GM20431 (cell line): ENCODE results near the gene MAP2K5.

Experiments used
- in situ Hi-C: fragments of 300-500 bp; cut with MseI, MboI; formaldehyde crosslinking; loops from one replicate; pipeline ENCODE4 v1.15.0; 2020; ENCODE audit warnings: low sequenced_read_pairs; ENCODE audit not compliant: unreplicated experiment

MAP2K5 gene

DNA sequence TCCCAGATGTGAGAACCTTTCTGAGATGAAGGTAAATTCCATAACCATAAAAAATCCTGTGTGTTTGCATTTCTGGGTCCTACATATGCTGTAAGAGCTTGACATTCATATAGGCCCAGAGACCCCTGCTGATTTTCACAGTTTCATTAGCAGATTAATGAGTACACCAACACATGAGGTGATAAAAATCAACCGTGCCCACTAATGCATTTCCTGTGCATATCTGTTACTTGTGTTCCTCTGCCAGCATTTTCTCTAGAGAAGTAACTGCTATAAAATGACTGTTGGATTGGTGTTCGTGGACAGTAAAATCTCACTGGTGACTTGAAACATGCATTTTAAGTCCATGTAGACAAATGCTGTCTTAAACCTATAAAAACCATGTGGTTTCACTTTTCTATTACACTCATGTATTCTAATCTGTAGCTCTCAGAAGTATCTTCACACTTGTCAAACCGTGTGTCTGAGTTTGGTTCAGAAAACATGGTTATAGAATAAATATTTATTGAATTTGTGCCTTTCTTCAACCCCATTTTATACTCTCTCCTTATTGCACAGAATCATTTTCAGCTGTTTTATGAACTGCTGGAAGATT, 14.6 kb downstream of the MAP2K5 start:
- in situ Hi-C loops = no loop called here

DNA sequence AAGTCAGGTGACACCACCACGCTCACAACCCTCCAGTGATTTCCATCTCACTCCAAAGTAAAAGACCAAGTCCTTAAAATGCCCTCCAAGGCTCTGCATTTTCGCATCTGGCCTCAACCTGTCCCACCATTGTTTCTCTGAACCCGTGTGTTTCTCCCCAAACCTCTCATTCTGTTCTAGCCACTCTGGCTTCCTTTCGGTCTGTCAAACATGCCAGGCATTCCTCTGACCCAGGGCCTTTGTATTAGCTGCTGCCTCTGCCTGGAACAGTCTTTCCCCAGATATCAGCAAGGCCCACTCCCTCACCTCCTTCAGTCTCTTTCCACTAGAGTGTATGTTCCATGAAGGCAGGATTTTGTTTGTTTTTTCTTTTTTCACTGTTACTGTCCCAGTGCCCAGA, 16.0 kb downstream of the MAP2K5 start:
- in situ Hi-C loops = no loop called here

DNA sequence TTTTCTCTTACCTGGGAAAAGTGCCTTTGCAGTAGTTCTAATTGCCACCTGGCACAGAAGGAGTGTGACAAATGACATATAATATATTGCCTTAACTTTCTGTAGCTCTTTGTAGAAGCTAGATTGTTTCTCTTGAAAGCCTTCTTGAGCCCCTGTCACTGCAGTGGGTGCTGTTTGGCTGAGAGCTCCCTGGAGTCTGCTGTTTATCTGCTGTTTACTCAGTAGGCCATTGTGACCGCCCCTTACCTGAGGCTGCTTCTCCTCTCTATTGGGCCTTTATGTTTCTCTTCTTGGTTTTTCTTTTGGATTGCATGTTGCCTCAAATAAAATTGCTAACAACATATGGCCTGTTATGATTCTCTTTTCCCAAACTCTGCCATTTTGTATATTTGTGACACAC, 16.7 kb downstream of the MAP2K5 start:
- in situ Hi-C loops = no loop called here

DNA sequence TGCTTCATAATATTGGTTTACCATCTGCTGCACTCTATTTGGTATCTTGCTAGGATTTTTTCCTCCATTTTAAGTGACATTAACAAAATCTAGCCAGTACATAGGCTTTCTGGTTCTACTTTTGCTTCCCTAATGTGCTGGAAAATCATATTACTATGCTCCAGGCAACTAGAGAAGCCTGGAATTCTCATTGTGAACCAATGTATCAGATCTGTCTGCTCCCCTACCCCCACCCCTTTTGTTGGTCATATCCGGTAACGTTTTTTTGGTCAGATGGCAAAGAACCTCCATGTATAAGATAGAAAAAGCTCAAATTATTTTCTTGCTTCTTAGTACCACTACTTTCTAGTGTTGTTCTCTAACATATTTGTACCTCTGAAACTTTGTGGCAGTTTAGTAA, 17.1 kb downstream of the MAP2K5 start:
- in situ Hi-C loops = no loop called here

DNA sequence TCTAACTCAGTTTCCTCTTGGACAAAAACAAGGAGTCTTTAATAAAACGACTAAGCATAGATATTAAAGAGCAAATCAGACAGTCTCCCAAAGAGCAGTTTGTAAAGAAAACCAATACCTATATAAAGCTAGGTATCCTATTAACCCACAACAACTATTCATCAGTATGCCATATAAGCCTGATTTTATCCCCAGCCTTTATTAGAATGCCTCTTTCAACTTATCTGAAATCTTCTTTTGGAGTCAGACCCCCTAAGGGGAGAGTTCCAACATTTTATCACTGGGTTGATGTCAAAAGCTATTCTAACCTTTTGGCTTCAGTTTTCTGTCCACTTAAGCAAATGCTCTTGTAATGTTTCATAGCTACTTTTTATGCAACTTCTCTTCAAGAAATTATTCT, 17.8 kb downstream of the MAP2K5 start:
- in situ Hi-C loops = no loop called here

DNA sequence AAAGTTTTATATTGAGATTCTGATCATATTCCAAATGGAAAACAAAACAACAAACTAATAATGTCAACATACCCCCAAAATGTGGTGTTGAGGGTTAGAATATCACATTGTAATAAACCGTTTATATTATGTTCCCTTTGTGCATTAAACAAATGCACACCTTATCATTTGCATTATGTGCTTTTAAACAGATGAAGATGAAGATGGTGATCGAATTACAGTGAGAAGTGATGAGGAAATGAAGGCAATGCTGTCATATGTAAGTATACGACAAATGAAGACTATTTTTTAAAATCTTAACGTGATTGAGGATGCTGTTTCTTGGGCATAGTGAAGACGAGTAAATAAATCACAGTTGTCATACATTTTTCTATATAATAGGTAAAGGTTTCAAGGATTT, 20.6 kb downstream of the MAP2K5 start:
- in situ Hi-C loops = no loop called here

DNA sequence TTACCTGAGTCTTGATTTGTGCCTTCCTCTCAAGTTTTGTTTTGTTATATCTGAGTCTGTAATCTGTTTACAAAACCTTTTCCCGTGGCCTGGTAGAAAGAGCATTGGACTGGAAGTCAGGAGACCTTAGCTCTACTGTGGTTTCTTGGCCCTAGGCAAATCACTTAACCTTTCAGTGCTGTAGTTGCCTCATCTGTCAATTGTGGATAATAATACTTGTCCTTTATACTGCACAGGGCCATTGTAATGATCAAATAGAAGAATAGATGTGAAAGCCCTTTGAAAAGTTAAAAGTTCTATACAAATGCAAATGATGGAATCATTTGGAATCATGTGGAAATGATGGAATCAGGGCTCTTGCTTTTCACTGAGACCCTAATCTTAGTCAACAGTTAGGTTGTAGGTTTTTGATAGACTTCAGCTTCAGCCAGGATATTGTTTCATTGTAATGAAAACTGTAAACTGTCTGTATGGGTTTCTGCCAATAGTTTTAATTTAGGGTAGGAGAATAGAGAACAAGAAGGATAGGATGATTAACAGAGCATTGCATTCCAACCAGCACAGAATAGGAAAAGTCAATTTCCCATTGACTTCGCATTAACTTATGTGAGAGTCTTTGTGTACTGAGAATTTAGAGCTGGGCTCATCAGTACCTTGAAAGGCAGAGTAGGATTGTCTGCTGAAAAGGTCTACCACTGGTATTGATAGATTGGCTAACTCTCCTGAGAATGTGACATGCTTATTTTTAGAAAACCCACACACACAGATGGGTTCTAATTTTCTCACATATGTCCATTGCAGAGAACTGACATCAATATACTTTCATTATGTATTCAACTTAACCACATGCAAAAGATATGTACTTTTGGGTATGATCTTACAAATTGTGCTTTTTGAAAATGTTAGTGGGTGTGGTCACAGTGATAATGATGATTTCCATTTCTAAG, 21.8 kb downstream of the MAP2K5 start:
- in situ Hi-C loops = no loop called here

DNA sequence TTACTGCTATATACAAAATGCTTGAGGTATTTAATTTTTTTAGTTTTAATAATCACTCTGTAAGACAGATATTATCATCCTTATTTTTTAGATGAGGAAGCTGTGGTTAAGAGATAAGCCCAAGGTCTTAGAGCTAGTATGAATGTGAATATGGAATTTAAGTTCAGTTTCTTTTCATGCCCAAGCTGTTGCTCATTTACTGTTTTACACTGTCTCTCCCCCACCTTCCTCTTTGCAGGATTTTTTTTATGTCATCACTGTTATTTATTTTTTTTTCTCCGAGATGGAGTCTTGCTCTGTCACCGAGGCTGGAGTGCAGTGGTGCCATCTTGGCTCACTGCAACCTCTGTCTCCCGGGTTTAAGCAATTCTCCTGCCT, 22.5 kb downstream of the MAP2K5 start:
- in situ Hi-C loops = no loop called here

DNA sequence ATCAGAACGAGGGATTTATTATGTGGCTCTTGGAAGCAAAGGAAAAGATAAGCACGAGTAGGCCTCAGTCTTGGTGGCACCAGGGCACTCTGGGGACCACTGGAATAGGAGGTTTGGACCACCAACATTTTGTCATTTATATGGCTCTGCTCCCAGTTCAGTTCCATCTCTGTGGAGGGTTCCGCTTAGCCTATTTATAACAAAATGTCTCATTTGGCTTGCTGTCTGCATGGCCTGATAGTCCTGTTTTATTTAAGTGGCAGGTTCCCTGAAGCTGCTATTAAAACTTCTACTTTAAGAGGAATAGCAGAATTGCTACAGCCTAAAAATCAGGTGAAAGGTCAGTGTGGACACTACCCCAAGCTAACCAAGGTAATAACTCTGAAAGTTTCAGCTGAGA, 27.2 kb downstream of the MAP2K5 start:
- in situ Hi-C loops = no loop called here

DNA sequence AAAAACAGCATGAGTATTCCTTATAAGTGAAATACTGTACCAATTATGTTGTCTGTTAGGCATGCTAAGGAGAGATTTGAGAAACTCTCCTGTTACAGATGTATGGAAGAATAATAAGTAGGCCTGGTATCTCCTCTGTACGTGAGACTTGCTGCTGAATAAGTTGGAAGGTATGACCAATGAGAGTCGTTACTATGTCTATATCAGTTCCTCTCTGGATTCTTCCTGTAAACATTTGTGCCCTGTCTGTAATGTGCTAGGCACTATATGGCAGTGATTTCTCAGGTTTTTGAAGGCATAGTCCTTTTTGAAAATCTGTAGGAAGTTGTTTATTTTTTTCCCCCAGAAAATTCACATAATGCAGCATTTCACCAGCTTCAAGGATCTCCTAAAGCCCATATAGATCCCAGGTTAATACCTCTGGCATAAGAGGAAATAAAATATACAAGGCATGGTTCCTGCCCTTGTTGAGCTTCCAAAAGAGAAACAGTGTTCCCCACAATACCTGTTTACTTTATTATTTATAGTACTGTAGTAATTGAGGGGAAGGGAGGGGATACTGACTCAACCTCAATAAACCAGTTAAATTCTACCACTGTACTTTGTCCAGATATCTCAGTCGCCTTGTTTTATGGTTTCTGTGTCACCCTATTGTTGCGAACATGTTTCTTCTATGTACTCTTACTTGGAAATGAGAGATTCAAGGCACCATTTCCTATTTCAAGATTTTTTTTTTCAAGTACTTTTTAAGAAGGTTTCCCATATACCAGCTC, 28.6 kb downstream of the MAP2K5 start:
- in situ Hi-C loops = no loop called here

DNA sequence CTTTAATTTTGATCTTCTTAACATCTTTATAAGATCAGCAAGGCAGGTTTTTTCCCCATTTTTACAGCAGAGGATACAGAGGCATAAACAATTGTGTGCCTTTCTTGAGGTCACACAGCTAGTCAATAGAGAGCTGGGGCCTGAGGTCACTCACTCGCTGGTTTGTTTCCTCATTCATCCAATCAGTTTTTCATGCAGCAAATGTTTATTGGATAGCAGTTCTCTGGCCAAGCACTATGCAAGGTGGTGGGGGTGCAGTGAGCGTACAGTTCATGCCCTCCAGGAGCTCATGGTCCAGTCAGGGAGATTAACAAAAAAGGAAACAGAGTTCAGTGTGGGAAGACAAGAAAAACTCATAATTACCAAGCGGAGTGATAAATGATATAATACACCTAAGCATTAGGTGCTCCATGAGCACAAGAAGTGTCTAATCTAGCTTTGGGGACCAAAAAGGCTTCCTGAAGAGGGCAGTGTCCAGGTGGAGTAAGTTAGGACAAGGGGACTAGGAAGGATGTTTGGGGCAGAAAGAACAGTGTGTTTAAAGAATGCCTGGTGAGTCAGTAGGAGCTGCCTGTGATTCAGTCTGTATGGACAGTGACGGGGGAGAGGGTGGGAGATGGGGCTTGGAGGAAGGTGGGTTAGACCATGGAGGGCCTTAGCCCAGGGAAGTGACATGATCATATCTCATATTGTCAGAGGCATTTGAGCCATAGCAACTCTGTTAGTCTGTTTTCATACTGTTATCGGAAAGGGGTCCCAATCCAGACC, 29.3 kb downstream of the MAP2K5 start:
- in situ Hi-C loops = no loop called here

DNA sequence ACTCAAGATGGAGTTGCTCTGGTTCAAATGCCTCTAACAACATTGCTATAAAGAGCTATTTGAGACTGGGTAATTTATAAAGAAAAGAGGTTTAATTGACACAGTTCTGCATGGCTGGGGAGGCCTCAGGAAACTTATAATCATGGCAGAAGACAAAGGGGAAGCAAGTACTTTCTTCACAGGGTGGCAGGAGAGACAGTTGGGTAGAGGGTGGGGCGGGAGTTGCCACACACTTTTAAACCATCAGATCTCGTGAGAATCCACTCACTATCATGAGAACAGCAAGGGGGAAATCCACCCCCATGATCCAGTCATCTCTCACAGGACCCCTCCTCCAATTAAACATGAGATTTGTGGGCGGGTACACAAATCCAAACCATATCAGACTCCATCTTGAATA, 30.7 kb downstream of the MAP2K5 start:
- in situ Hi-C loops = no loop called here

DNA sequence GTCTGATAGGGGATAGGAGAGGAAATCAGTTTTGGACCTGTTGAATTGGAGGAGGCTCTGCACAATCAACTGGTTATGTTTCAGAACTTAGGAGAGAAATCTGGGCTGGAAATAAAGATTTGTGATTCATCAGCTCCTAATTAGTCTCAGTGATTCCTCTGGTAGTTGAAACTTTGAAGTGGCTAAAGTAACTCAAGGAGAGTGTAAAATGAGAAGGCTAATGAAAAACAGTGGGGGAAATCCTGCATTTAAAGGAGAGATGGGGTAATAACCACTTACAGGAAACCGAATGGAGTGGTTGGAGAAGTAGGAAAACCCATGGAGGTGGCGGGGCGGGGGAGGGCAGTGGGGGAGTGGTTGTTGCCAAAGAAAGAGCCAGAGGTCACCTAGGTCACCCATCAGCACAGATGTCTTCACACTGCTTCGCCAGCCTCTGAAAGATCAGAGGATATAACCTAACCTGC, 32.6 kb downstream of the MAP2K5 start:
- in situ Hi-C loops = no loop called here

DNA sequence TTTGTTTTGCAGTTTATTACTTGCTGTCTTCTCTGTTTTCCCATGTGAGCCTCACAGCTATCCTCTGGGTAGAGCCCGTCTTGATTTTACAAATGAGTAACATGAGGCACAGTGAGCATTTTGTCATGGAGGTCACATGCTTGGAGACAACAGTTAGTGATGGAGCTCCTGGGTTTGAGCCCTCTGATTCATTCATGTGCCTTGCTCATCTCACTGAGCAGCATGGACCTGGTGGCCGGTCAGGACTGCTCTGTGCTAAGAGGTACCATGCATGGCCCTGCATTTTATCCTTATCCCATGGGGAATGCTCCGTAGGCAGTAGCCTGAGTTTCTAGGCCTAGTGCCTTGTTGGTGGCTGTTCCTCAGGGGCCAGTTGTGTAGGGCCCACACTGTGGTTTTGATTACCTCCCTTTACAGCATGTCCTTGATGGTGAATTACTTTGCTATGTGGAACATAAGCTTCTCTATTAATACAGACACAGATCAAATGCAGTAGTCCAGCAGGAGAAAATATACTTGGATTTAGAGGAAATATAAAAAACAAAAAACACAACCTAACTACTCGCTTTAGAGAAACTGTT, 35.6 kb downstream of the MAP2K5 start:
- in situ Hi-C loops = no loop called here

DNA sequence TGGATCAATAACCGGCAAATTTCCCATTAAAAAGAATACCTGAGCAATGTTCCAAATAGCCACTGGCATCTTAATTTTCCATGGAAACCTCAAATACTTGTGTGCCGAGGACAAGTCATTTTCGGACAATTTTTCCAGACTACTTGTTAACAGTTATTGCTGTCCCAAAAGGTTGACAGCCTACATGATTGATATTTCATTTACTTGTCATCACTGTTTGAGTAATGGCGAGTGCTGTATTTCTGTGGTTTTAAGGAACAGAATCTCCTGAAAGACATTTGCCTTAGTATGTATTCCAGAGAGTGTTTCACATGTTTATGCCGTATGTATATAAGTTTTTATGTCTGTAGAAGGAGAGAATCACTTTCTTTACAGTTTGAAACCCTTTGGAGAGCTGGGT, 36.7 kb downstream of the MAP2K5 start:
- in situ Hi-C loops = no loop called here

DNA sequence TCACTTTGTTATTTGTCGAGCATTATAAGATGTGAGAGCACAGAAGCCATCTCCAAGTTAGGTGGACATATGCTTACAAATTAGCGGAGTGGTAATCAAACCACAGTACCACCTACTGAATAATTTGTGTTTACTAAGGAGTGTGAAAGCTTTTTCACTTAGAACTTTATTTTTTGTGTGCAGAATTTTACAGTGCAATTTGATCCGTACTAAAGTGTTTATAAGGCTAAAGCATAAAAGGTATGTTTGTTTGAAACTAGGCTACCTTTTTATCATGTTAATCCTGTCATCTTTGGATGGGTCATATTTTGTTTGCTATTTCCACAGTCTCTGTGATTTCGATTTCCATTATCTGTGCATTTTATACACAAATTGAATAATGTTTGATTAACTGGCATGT, 37.5 kb downstream of the MAP2K5 start:
- in situ Hi-C loops = no loop called here

DNA sequence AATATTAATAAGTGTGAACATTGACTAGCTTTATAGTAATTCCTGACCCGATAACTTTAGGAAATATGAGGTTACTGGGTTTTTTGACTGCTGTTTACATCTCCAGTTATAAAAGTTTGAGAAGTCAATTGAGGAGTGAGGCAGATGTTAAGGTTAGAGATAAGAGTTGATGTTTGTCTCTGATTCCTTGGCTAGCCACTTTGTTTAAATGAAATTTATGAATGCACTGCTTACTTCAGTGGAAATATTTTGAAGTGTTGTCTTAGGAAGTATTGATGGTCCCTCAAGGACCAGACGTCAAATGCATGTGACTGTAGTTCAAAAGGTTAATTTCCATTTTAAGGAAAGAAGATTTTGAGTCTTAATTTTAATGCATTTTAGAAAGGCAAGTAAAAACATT, 41.7 kb downstream of the MAP2K5 start:
- in situ Hi-C loops = no loop called here

DNA sequence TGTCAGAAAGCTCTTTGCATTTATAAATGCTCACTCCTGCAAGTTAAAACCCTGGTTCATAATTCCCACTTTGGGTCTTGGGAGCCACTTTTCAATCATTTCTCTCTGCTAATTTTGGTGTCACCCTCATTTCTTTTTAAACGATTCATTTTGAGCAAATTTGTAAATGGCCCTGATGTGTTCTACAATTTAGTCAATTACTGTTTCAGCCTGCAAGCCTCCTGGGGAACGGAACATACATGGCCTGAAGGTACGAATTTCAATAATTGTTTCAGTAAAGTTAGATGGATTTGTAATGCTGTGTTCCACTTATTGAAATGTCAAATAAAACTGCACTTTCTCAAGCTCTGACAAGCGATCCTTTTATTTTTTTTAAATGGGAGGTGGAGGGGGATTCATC, 43.2 kb downstream of the MAP2K5 start:
- in situ Hi-C loops = no loop called here

DNA sequence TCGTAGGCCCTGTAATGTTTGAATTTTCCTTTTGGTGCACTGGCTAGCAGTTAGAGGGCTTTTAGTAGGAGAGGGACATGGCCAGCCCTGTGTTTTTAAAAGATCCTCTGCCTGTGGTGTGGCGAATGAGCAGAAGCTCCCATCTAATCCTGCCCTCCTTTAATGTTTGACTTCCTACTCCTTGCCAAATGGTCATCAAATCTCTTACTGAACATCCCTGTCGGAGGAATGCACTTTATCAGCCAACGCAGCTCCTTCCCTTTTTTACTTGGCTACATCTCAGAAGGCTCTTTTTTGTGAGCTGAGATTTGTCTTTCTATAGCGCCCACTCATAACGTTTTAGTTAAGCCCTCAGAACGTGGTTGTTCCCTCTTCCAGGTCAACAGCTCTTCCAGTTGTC, 44.8 kb downstream of the MAP2K5 start:
- in situ Hi-C loops = no loop called here

DNA sequence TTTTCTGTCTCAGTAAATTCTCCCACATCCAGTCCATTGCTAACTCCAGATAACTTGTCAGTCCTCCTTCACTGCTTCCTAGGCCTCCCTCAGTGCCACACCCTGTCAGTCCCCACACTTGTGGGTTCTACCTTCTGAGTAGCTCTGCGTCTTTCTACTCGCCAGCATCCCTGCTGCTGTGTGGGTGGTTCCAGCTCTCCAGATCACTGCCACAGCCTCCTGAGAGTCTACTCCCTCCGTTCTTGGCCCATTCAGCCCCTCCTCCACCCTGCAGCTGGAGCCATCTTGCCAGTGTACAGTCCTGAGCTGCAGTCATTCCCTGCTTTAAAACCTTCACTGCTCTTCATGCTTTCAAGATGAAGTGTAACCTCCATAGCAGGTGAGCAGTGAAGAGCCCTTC, 45.3 kb downstream of the MAP2K5 start:
- in situ Hi-C loops = no loop called here
